Measurements from ENCODE around the gene ITLN1.
"Not testable (repeated sequence)": the region's sequence is repeated elsewhere in the genome, so short reads cannot be mapped to it uniquely, and the experiment has no call there.

ITLN1 gene

GRCh38 chr1:160885042-160885441 lies at the start of gene ITLN1:
ITLN1 (minus strand) TSS chr1:160885180; CDS start chr1:160884877, 303 bp downstream.
- DNase-seq = no peak

GRCh38 chr1:160933305-160933704 lies 48.3 kb upstream of the ITLN1 start:
- not testable (repeated sequence) for DNase-seq

GRCh38 chr1:160925652-160926244 lies 40.8 kb upstream of the ITLN1 start:
- no peak for DNase-seq

- DNase-seq = no peak
Observed at GRCh38 chr1:160924791-160925651, 40.0 kb upstream of the ITLN1 start.

GRCh38 chr1:160916666-160917065 lies 31.7 kb upstream of the ITLN1 start:
- DNase-seq = no peak

GRCh38 chr1:160913229-160913628 lies 28.2 kb upstream of the ITLN1 start:
- not testable (repeated sequence) for DNase-seq

- DNase-seq = no peak
Observed at GRCh38 chr1:160911925-160912324, 26.9 kb upstream of the ITLN1 start.

GRCh38 chr1:160911441-160911840 lies 26.5 kb upstream of the ITLN1 start:
- no peak for DNase-seq

- no peak for DNase-seq
Observed at GRCh38 chr1:160910170-160910750, 25.3 kb upstream of the ITLN1 start.

GRCh38 chr1:160907976-160908375 lies 23.0 kb upstream of the ITLN1 start:
- no peak for DNase-seq

- no peak for DNase-seq
Observed at GRCh38 chr1:160905617-160905989, 20.6 kb upstream of the ITLN1 start.

GRCh38 chr1:160904783-160905616 lies 20.0 kb upstream of the ITLN1 start:
- no peak for DNase-seq

GRCh38 chr1:160902251-160902650 lies 17.3 kb upstream of the ITLN1 start:
- DNase-seq = not testable (repeated sequence)

- no peak for DNase-seq
Observed at GRCh38 chr1:160901768-160902167, 16.8 kb upstream of the ITLN1 start.

- DNase-seq = not testable (repeated sequence)
Observed at GRCh38 chr1:160900683-160901082, 15.7 kb upstream of the ITLN1 start.

GRCh38 chr1:160894368-160895135 lies 9.6 kb upstream of the ITLN1 start:
- not testable (repeated sequence) for DNase-seq

- no peak for DNase-seq
Observed at GRCh38 chr1:160891474-160891873, 6.5 kb upstream of the ITLN1 start.

- no peak for DNase-seq
Observed at GRCh38 chr1:160888926-160889325, 3.9 kb upstream of the ITLN1 start.

- no peak for DNase-seq
Observed at GRCh38 chr1:160887071-160887470, 2.1 kb upstream of the ITLN1 start.

- DNase-seq = no peak
Observed at GRCh38 chr1:160884579-160884978, 401 bp downstream of the ITLN1 start.

- no peak for DNase-seq
Observed at GRCh38 chr1:160883581-160884513, 1.1 kb downstream of the ITLN1 start.

Measured in stimulated activated CD4-positive, alpha-beta T cell treated with anti-CD3 and anti-CD28 coated beads, Interleukin-2, amount 100 ng/mL, for 48 hours (primary cell).